ENCODE data around the gene RSL1D1. TPM values are rescaled to one million over a fixed set of nuclear protein-coding genes. Genes with fewer than 3 reads are reported as not detected.
"Not testable (repeated sequence)": the region's sequence is repeated elsewhere in the genome, so short reads cannot be mapped to it uniquely, and the experiment has no call there.

The RSL1D1 gene
- total and polyA plus RNA-seq, 11 donors = 38.3 to 125 (median 88.1) TPM

DNA sequence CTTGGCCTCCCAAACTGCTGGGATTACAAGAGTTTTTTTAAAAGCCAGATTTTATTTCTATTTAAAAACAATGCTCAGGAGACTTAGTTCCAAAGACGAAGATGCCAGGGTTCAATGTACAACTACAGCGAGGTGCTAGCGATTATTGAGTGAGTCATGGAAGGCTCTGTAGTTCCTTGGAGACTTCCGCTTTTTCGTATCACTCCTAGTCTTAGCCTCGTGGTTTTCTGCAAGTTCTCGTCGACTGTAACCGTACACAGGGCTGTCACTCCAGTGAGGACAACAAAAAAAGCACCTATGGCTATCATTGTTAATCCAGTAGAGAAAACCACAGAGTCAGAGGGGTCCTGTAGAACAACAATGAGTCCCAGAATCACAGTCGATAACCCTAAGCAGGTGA lies 31.5 kb downstream of the RSL1D1 start:
- H3K4me1 ChIP-seq = peaks cover 0 to 19% (median 5%) of the 10 kb centered on the region in 12 donors
- intact Hi-C loops (cut with DNase I) = loop anchor here in 8 of 10 donors (10.0 kb wide), 4 partner anchors 285 to 425 kb away; a partner anchor contains a TSS
- DNase-seq (no peak), ATAC-seq (no peak)
- no peak overlapping the region for H3K27ac ChIP-seq
- H3K4me3 ChIP-seq = no peak overlapping the region
- 81 to 88% (median 84%) methylated on average over 10 of the region's 10 CpGs for WGBS, 4 donors
- H3K36me3 ChIP-seq = no peaks in the 10 kb centered on the region
- TF ChIP-seq POLR2A (IDR thresholded peaks at IDR 0.05) = no peak
- TF ChIP-seq, protein P1, sequence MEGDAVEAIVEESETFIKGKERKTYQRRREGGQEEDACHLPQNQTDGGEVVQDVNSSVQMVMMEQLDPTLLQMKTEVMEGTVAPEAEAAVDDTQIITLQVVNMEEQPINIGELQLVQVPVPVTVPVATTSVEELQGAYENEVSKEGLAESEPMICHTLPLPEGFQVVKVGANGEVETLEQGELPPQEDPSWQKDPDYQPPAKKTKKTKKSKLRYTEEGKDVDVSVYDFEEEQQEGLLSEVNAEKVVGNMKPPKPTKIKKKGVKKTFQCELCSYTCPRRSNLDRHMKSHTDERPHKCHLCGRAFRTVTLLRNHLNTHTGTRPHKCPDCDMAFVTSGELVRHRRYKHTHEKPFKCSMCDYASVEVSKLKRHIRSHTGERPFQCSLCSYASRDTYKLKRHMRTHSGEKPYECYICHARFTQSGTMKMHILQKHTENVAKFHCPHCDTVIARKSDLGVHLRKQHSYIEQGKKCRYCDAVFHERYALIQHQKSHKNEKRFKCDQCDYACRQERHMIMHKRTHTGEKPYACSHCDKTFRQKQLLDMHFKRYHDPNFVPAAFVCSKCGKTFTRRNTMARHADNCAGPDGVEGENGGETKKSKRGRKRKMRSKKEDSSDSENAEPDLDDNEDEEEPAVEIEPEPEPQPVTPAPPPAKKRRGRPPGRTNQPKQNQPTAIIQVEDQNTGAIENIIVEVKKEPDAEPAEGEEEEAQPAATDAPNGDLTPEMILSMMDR (IDR thresholded peaks at IDR 0.05) = no peak
- H3K27me3 ChIP-seq = no peaks in the 10 kb centered on the region
- no peaks in the 10 kb centered on the region for H3K9me3 ChIP-seq

DNA sequence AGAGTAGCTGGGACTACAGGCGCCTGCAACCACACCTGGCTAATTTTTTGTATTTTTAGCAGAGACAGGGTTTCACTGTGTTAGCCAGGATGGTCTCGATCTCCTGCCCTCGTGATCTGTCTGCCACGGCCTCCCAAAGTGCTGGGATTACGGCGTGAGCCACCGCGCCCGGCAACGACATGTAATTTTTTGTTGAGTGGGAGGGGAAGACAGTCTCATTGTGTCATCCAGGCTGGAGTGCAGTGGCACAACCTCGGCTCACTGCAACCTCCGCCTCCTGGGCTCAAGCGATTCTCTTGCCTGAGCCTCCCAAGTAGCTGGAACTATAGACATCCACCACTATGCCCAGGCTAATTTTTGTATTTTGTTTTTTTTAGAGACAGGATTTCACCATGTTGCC lies 32.4 kb downstream of the RSL1D1 start:
- ATAC-seq = not testable (repeated sequence)
- intact Hi-C loops (cut with DNase I) = loop anchor here in 8 of 10 donors (10.0 kb wide), 4 partner anchors 284 to 424 kb away; a partner anchor contains a TSS

DNA sequence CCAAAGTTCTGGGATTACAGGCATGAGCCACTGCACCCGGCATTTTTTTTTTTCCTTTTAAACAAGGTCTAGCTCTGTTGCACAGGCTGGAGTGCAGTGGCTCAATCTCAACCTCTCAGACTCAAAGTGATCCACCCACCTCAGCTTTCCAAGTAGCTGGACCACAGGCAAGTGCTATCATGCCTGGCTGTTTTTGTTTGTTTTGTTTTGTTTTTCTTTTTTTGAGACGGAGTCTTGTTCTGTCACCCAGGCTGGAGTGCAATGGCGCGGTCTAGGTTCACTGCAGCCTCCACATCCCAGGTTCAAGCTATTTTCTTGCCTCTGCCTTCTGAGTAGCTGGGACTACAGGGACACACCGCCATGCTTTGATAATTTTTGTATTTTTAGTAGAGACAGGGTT lies 35.2 kb downstream of the RSL1D1 start:
- Histone ChIP-seq H3K27me3 (no peaks in the 10 kb centered on the region), H3K4me1 (peaks cover 0 to 13% (median 0%) of the 10 kb centered on the region in 12 donors), H3K36me3 (no peaks in the 10 kb centered on the region), H3K27ac (no peak overlapping the region), H3K9me3 (no peaks in the 10 kb centered on the region), H3K4me3 (no peak overlapping the region)
- no peak for ATAC-seq
- no peak for DNase-seq
- TF ChIP-seq POLR2A (IDR thresholded peaks at IDR 0.05) = no peak
- TF ChIP-seq, protein P1 (IDR thresholded peaks at IDR 0.05) = no peak
- intact Hi-C loops (cut with DNase I) = loop anchor here in 8 of 10 donors (10.0 kb wide), 4 partner anchors 281 to 421 kb away; a partner anchor contains a TSS
- 68 to 91% (median 76%) methylated on average over 5 of the region's 5 CpGs for WGBS, 4 donors

More for the DNA sequence above, 32.4 kb downstream of the RSL1D1 start:
- H3K4me3 ChIP-seq, H3K27me3 ChIP-seq, H3K9me3 ChIP-seq, H3K27ac ChIP-seq, H3K36me3 ChIP-seq: not testable (repeated sequence)
- peak in 1 of 5 donors; percentile 24 for DNase-seq
- WGBS, 4 donors = 87 to 91% (median 90%) methylated on average over 13 of the region's 13 CpGs
- peaks cover 0 to 20% (median 0%) of the 10 kb centered on the region in 12 donors for H3K4me1 ChIP-seq

DNA sequence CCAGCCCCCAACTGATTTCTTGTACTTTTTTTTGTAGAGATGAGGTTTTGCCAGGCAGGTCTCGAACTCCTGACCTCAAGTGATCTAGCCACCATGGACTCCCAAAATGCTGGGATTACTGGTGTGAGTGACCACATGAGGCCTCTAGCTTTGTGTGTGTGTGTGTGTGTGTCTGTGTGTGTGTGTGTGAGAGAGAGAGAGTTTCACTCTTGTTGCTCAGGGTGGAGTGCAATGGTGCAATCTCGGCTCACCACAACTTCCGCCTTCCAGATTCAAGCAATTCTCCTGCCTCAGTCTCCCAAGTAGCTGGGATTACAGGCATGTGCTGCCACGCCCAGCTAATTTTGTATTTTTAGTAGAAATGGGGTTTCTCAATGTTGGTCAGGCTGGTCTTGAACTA lies 36.5 kb downstream of the RSL1D1 start:
- peak in 2 of 4 donors; percentile 53 to 70 for ATAC-seq
- not testable (repeated sequence) for H3K36me3 ChIP-seq, H3K4me3 ChIP-seq, H3K27ac ChIP-seq, H3K9me3 ChIP-seq, H3K27me3 ChIP-seq
- whole genome bisulfite sequencing, 4 donors = 82 to 93% (median 92%) methylated on average over 4 of the region's 4 CpGs
- intact Hi-C loops (cut with DNase I) = loop anchor here in 9 of 10 donors (5.0 to 10.0 kb wide), 5 partner anchors 280 to 420 kb away; a partner anchor contains a TSS
- peaks cover 0 to 21% (median 0%) of the 10 kb centered on the region in 12 donors for H3K4me1 ChIP-seq
- peak in 2 of 5 donors; percentile 32 to 52 for DNase-seq

DNA sequence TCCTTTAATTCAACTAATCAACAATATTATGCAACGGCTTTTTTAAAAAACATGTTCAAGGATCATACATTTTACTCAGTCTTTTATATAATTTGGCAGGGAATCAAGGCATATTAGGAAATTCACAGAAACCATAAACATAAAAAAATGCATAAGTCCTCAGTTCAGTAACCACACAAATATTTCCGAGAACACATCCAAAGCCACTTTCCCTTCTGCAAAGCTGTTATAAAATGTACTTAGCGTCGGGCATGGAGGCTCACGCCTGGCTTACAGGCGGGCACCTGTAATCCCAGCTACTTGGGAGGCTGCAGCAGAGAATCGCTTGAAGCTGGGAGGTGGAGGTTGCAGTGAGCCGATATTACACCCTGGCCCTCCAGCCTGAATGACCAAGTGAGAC lies 44.6 kb downstream of the RSL1D1 start:
- Histone ChIP-seq H3K27me3 (no peaks in the 10 kb centered on the region), H3K4me1 (peaks cover 0 to 10% (median 0%) of the 10 kb centered on the region in 12 donors), H3K36me3 (no peaks in the 10 kb centered on the region), H3K27ac (no peak overlapping the region), H3K9me3 (no peaks in the 10 kb centered on the region), H3K4me3 (no peak overlapping the region)
- no peak for TF ChIP-seq POLR2A (IDR thresholded peaks at IDR 0.05)
- TF ChIP-seq, protein P1 (IDR thresholded peaks at IDR 0.05) = no peak
- ATAC-seq = no peak
- intact Hi-C loops (cut with DNase I) = no loop called here
- WGBS, 4 donors = 77 to 91% (median 87%) methylated on average over 8 of the region's 8 CpGs
- DNase-seq = no peak

All from heart left ventricle (tissue), 16 donors.